Dendritic cell treated with granulocyte-macrophage colony-stimulating factor and Interleukin-4, amounts not matched to agents 40 ng/mL and 50 ng/mL, for 4 days (primary cell): ENCODE results near the gene RBPMS2.

Experiments used
- H3K27ac Mint-ChIP-seq: one replicate; pipeline ENCODE4 v1.8.0; 2022; ENCODE audit warnings: mild to moderate bottlenecking, mixed read lengths
- H3K27me3 Mint-ChIP-seq: one replicate; pipeline ENCODE4 v1.8.0; 2022; ENCODE audit warnings: mild to moderate bottlenecking, mixed read lengths
- H3K36me3 Mint-ChIP-seq: one replicate; pipeline ENCODE4 v1.8.0; 2022; ENCODE audit warnings: low read depth, mixed read lengths
- H3K4me1 Mint-ChIP-seq: one replicate; pipeline ENCODE4 v1.8.0; 2022; ENCODE audit warnings: low read depth, mixed read lengths
- H3K4me3 Mint-ChIP-seq: one replicate; pipeline ENCODE4 v1.8.0; 2022; ENCODE audit warnings: mild to moderate bottlenecking, moderate library complexity, mixed read lengths
- H3K9me3 Mint-ChIP-seq: one replicate; pipeline ENCODE4 v1.8.0; 2022; ENCODE audit warnings: mixed read lengths
- intact Hi-C: fragments of 100-400 bp; cut with micrococcal nuclease; formaldehyde crosslinking; loops from one replicate; pipeline ENCODE4 v1.15.0; 2022

RBPMS2 gene

DNA sequence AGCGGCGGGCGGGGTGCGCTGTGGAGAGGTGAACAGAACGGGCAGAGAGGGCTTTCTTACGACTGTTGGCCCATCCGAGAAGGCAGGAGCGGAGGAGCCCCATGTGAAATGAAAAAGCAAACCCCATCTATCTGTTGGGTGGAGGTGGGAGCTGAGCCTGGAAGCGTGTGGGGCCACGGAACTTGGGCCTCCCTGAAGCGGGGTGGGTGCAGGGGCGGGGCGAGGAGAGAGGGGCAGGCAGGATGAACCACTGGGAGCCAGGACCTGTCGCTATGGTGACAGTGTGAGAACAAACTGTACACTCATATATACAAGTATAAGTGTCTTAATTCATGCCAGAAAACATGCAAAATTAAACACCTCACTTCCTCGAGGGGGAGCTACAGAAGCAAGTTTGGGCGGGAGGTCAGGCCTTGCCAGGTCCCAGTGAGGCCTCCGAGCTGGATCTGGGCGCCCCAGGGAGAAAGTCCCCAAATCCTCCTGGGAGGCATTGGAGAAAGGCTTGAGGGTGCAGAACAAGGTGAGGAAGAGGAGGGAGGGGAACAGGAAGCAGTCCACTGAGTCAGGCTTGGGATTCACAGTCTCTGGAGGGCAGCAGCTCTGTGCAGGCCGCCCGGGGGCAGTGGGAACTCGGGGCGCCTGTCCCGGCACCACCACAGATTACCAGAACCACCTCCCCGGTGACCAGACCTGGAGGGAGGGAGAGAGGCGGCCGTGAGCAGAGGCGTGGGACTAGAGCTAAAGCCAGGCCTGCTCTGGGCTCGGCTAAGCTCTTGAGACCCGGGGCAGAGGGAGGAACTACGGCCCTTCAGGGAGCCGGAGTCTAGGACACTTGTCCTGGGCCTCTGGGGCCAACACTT, 34.8 kb downstream of the RBPMS2 start:
- H3K27ac Mint-ChIP-seq: no peak overlapping the region
- no peaks in the 10 kb centered on the region for H3K9me3 Mint-ChIP-seq
- no peaks in the 10 kb centered on the region for H3K36me3 Mint-ChIP-seq
- no peaks in the 10 kb centered on the region for H3K4me1 Mint-ChIP-seq
- intact Hi-C loops: no loop called here
- no peak overlapping the region for H3K4me3 Mint-ChIP-seq
- H3K27me3 Mint-ChIP-seq: no peaks in the 10 kb centered on the region

GRCh38 chr15:64739577-64740143, 35.7 kb downstream of the RBPMS2 start:
- H3K9me3 Mint-ChIP-seq: no peaks in the 10 kb centered on the region
- H3K27me3 Mint-ChIP-seq: no peaks in the 10 kb centered on the region
- no peak overlapping the region for H3K4me3 Mint-ChIP-seq
- no peaks in the 10 kb centered on the region for H3K4me1 Mint-ChIP-seq
- no peak overlapping the region for H3K27ac Mint-ChIP-seq
- no peaks in the 10 kb centered on the region for H3K36me3 Mint-ChIP-seq
- intact Hi-C loops: no loop called here

- H3K27ac Mint-ChIP-seq: no peak overlapping the region
- no peak overlapping the region for H3K4me3 Mint-ChIP-seq
- H3K4me1 Mint-ChIP-seq: no peaks in the 10 kb centered on the region
- H3K27me3 Mint-ChIP-seq: no peaks in the 10 kb centered on the region
- H3K36me3 Mint-ChIP-seq: no peaks in the 10 kb centered on the region
- intact Hi-C loops: no loop called here
- no peaks in the 10 kb centered on the region for H3K9me3 Mint-ChIP-seq
Observed at GRCh38 chr15:64739156-64739555, 36.2 kb downstream of the RBPMS2 start.

- Mint-ChIP-seq H3K27ac (no peak overlapping the region), H3K27me3 (no peaks in the 10 kb centered on the region), H3K4me3 (no peak overlapping the region), H3K36me3 (no peaks in the 10 kb centered on the region), H3K9me3 (no peaks in the 10 kb centered on the region), H3K4me1 (no peaks in the 10 kb centered on the region)
- intact Hi-C loops: no loop called here
Observed at GRCh38 chr15:64738226-64739095, 36.9 kb downstream of the RBPMS2 start.

DNA sequence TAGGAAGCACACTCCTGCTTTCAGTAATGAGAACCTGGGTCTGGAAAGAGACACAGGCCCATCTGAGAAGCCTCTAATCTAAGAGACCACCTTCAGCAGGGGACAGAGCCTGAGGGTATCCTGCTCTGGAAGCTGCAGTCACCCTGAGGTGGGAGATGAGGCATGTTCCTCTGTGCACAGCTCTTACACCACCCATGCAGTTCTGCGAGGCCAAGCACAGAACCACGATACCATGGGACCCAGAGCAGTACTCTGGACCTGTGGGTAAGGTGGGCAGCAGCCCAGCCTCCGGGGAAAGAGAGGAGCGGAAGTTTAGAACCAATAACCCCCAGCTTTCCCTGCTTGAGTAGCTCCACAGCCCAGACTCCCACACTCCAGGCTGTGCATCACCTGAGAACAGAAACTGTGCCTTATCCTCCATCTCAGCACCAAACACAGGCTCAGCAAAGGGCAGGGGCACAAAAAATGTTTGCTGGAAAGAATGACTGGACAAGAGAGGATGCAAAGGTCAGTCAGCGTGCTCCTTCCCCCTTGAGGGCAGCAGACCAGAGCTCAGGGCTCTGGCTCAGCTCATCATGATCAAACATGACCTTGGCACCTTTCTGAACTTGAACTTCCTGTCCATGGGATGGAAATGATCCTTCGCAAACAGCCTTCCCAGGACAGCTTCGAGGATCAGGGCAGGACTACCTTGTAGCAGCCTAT, 43.1 kb downstream of the RBPMS2 start:
- peaks cover 12% of the 10 kb centered on the region for H3K4me1 Mint-ChIP-seq
- intact Hi-C loops: loop anchor here (5.0 kb wide), 4 partner anchors 175 to 370 kb away; no protein-coding TSS in a partner anchor
- peaks cover 8% of the 10 kb centered on the region for H3K27me3 Mint-ChIP-seq
- no peaks in the 10 kb centered on the region for H3K9me3 Mint-ChIP-seq
- H3K36me3 Mint-ChIP-seq: no peaks in the 10 kb centered on the region
- H3K27ac Mint-ChIP-seq: no peak overlapping the region
- H3K4me3 Mint-ChIP-seq: no peak overlapping the region

- intact Hi-C loops: loop anchor here (1.0 to 5.0 kb wide), 5 partner anchors 79 to 371 kb away; no protein-coding TSS in a partner anchor
- H3K4me3 Mint-ChIP-seq: no peak overlapping the region
- H3K36me3 Mint-ChIP-seq: no peaks in the 10 kb centered on the region
- peaks cover 8% of the 10 kb centered on the region for H3K27me3 Mint-ChIP-seq
- H3K9me3 Mint-ChIP-seq: no peaks in the 10 kb centered on the region
- no peak overlapping the region for H3K27ac Mint-ChIP-seq
- H3K4me1 Mint-ChIP-seq: peaks cover 12% of the 10 kb centered on the region
Observed at GRCh38 chr15:64731805-64732151, 43.6 kb downstream of the RBPMS2 start.

DNA sequence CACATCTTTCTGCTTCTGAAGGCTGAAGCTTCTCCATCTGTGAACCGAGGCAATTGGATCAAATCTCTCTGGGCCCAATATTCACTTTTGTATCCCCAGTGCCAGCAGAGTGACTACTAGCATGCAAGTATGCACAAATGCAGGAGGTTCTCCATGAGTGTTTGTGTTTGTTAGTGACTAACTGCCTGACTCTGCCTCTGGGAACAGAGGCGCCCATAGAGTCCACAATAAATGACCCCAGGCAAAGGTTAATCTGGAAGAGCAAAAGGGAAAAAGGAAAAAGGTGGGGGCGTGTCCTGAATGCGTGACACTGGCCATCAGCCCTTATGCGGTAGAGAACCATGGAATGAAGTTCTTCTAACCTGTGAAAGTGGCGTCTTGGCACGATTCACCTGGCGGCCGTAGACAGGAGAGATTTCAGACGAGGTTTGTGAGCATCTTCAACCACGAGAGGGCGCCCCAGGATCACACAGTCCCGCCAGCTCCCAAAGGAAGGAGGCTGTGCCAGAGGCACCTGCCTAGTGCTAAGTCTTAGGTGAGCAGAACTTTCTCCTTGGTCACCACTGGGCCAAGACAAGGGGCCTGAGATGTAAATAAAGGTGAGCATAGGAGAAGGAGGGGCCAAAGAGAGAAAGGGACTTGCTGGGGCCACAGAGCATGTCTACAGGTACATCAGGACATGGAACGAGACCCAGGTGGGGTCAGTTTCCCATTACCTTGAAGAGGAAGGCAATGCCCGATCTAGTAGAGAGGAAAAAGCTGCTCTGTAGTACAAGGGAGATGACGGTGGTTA, 44.2 kb downstream of the RBPMS2 start:
- Mint-ChIP-seq H3K9me3 (no peaks in the 10 kb centered on the region), H3K4me3 (no peak overlapping the region), H3K27ac (no peak overlapping the region), H3K4me1 (peaks cover 12% of the 10 kb centered on the region), H3K27me3 (peaks cover 8% of the 10 kb centered on the region), H3K36me3 (no peaks in the 10 kb centered on the region)
- intact Hi-C loops: loop anchor here (1.0 to 5.0 kb wide), 5 partner anchors 79 to 371 kb away; no protein-coding TSS in a partner anchor

- Mint-ChIP-seq H3K4me3 (no peak overlapping the region), H3K9me3 (no peaks in the 10 kb centered on the region), H3K27ac (no peak overlapping the region), H3K27me3 (peaks cover 8% of the 10 kb centered on the region), H3K4me1 (peaks cover 12% of the 10 kb centered on the region), H3K36me3 (no peaks in the 10 kb centered on the region)
- intact Hi-C loops: loop anchor here (5.0 kb wide), 4 partner anchors 177 to 372 kb away; no protein-coding TSS in a partner anchor
Observed at GRCh38 chr15:64730151-64730550, 45.2 kb downstream of the RBPMS2 start.

GRCh38 chr15:64720188-64720587, 55.2 kb downstream of the RBPMS2 start:
- Mint-ChIP-seq H3K27ac (no peak overlapping the region), H3K4me1 (peaks cover 17% of the 10 kb centered on the region), H3K36me3 (no peaks in the 10 kb centered on the region), H3K9me3 (no peaks in the 10 kb centered on the region), H3K27me3 (no peaks in the 10 kb centered on the region), H3K4me3 (no peak overlapping the region)
- intact Hi-C loops: no loop called here

GRCh38 chr15:64717735-64718495, 57.5 kb downstream of the RBPMS2 start:
- Mint-ChIP-seq H3K36me3 (no peaks in the 10 kb centered on the region), H3K9me3 (no peaks in the 10 kb centered on the region), H3K27ac (no peak overlapping the region), H3K4me1 (peaks cover 17% of the 10 kb centered on the region), H3K4me3 (no peak overlapping the region), H3K27me3 (no peaks in the 10 kb centered on the region)
- intact Hi-C loops: no loop called here

- Mint-ChIP-seq H3K36me3 (no peaks in the 10 kb centered on the region), H3K4me3 (no peak overlapping the region), H3K27ac (no peak overlapping the region), H3K4me1 (peaks cover 17% of the 10 kb centered on the region), H3K9me3 (no peaks in the 10 kb centered on the region), H3K27me3 (no peaks in the 10 kb centered on the region)
- intact Hi-C loops: no loop called here
Observed at GRCh38 chr15:64717130-64717529, 58.3 kb downstream of the RBPMS2 start.

- no peaks in the 10 kb centered on the region for H3K27me3 Mint-ChIP-seq
- H3K4me1 Mint-ChIP-seq: peaks cover 21% of the 10 kb centered on the region
- intact Hi-C loops: no loop called here
- H3K9me3 Mint-ChIP-seq: no peaks in the 10 kb centered on the region
- no peak overlapping the region for H3K27ac Mint-ChIP-seq
- no peaks in the 10 kb centered on the region for H3K36me3 Mint-ChIP-seq
- no peak overlapping the region for H3K4me3 Mint-ChIP-seq
Observed at GRCh38 chr15:64716452-64716851, 58.9 kb downstream of the RBPMS2 start.
